Mesenchymal stem cell (in vitro differentiated cells and primary cell): Measurements from ENCODE around the gene SEC14L3.

Source experiments
- DNase-seq: peaks from one replicate; pipeline ENCODE4 v3.0.0-alpha.2; 2013
- H2AFZ ChIP-seq: one replicate; pipeline ENCODE4 v1.6.1; 2013; ENCODE audit warnings: low read depth, mild to moderate bottlenecking, control low read depth, inconsistent platforms, low read length, moderate library complexity
- H2AK5ac ChIP-seq: 2 replicates; pipeline ENCODE4 v1.6.1; 2013; ENCODE audit warnings: low read length, moderate library complexity, mild to moderate bottlenecking, inconsistent platforms; ENCODE audit not compliant: severe bottlenecking
- H2BK120ac ChIP-seq: one replicate; pipeline ENCODE4 v1.6.1; 2013; ENCODE audit warnings: low read depth, mild to moderate bottlenecking, inconsistent platforms, low read length, moderate library complexity
- H2BK12ac ChIP-seq, 2 experiments: one replicate each; pipeline ENCODE4 v1.6.1; 2013; ENCODE audit warnings: inconsistent platforms in 2 of 2, low read length in 2 of 2, mild to moderate bottlenecking in 2 of 2, moderate library complexity in 2 of 2, control low read depth in 1 of 2
- H2BK15ac ChIP-seq: one replicate; pipeline ENCODE4 v1.6.1; 2013; ENCODE audit warnings: mild to moderate bottlenecking, low read depth, inconsistent platforms; ENCODE audit not compliant: poor library complexity, severe bottlenecking
- H2BK5ac ChIP-seq: 2 replicates; pipeline ENCODE4 v1.6.1; 2013; ENCODE audit warnings: low read depth, mild to moderate bottlenecking, low read length, control low read depth, inconsistent platforms; ENCODE audit not compliant: poor library complexity, severe bottlenecking
- H3K14ac ChIP-seq, 2 experiments: one replicate each; pipeline ENCODE4 v1.6.1; 2013; ENCODE audit warnings: inconsistent platforms in 2 of 2, low read length in 2 of 2, control low read depth in 1 of 2, mild to moderate bottlenecking in 1 of 2, moderate library complexity in 1 of 2
- H3K18ac ChIP-seq, 2 experiments: one replicate each; pipeline ENCODE4 v1.6.1; 2013; ENCODE audit warnings: inconsistent platforms in 2 of 2, low read length in 2 of 2, control low read depth in 1 of 2, low read depth in 1 of 2, mild to moderate bottlenecking in 1 of 2
- H3K23ac ChIP-seq, 2 experiments: one replicate each; pipeline ENCODE4 v1.6.1; 2013; ENCODE audit warnings: inconsistent platforms in 2 of 2, low read length in 2 of 2, mild to moderate bottlenecking in 2 of 2, moderate library complexity in 2 of 2, control low read depth in 1 of 2
- H3K27ac ChIP-seq: 2 replicates; pipeline ENCODE4 v1.5.1; 2013; ENCODE audit warnings: mild to moderate bottlenecking, moderate library complexity, low read length, control low read depth, inconsistent platforms; ENCODE audit not compliant: poor library complexity, severe bottlenecking
- H3K27me3 ChIP-seq, 2 experiments: 2 replicates each; pipeline versions ENCODE4 v1.6.1 to v1.7.0; 2013; ENCODE audit warnings: low read length in 2 of 2, mild to moderate bottlenecking in 2 of 2, moderate library complexity in 2 of 2, control low read depth in 1 of 2, inconsistent platforms in 1 of 2; ENCODE audit not compliant: control insufficient read depth in 1 of 2, insufficient read depth in 1 of 2
- H3K36me3 ChIP-seq, 2 experiments: 2 replicates each; pipeline versions ENCODE4 v1.6.1 to v1.7.0; 2013; ENCODE audit warnings: low read length in 2 of 2, control low read depth in 1 of 2, inconsistent platforms in 1 of 2, low read depth in 1 of 2, mild to moderate bottlenecking in 1 of 2; ENCODE audit not compliant: insufficient read depth in 2 of 2, control insufficient read depth in 1 of 2
- H3K4ac ChIP-seq, 2 experiments: one replicate each; pipeline ENCODE4 v1.6.1; 2013; ENCODE audit warnings: inconsistent platforms in 2 of 2, low read length in 2 of 2, mild to moderate bottlenecking in 2 of 2, moderate library complexity in 2 of 2, control low read depth in 1 of 2, low read depth in 1 of 2
- H3K4me1 ChIP-seq: 2 replicates; pipeline ENCODE4 v1.6.1; 2013; ENCODE audit warnings: low read depth, low read length, control low read depth; ENCODE audit not compliant: control insufficient read depth, insufficient read depth
- H3K4me2 ChIP-seq: 2 replicates; pipeline ENCODE4 v1.6.1; 2013; ENCODE audit warnings: low read length, mild to moderate bottlenecking, inconsistent platforms; ENCODE audit not compliant: poor library complexity, severe bottlenecking
- H3K4me3 ChIP-seq, 2 experiments: 2 replicates each; pipeline versions ENCODE4 v1.5.1 to v1.7.0; 2013; ENCODE audit warnings: low read length in 2 of 2, mild to moderate bottlenecking in 2 of 2, control low read depth in 1 of 2, low read depth in 1 of 2; ENCODE audit not compliant: insufficient read depth in 1 of 2
- H3K79me1 ChIP-seq: replicated peaks from 2 replicates; pipeline ENCODE4 v1.6.1; 2013; ENCODE audit warnings: mild to moderate bottlenecking, control low read depth, low read length, inconsistent platforms; ENCODE audit not compliant: poor library complexity, severe bottlenecking
- H3K9ac ChIP-seq: 2 replicates; pipeline ENCODE4 v1.7.0; 2013; ENCODE audit warnings: mild to moderate bottlenecking, low read length, moderate library complexity
- H3K9me3 ChIP-seq: 2 replicates; pipeline ENCODE4 v1.7.0; 2013; ENCODE audit warnings: mild to moderate bottlenecking, low read length; ENCODE audit not compliant: control insufficient read depth
- H4K8ac ChIP-seq: one replicate; pipeline ENCODE4 v1.6.1; 2013; ENCODE audit warnings: inconsistent platforms, mild to moderate bottlenecking, low read length, moderate library complexity
- H4K91ac ChIP-seq: one replicate; pipeline ENCODE4 v1.6.1; 2013; ENCODE audit warnings: mild to moderate bottlenecking, low read length, inconsistent platforms
- WGBS: methylation state at CpG from one replicate; pipeline ENCODE4 v1.1.7; 2013; ENCODE audit warnings: mixed read lengths; 5-methylcytosine and 5-hydroxymethylcytosine counted together

The SEC14L3 gene

GRCh38 chr22:30514252-30514651, 42.4 kb upstream of the SEC14L3 start:
- no peak overlapping the region for H2BK5ac ChIP-seq
- H2AK5ac ChIP-seq: no peak overlapping the region
- no peak overlapping the region for H3K18ac ChIP-seq
- no peak overlapping the region for H3K4me3 ChIP-seq
- no peak overlapping the region for H4K91ac ChIP-seq
- H3K4me1 ChIP-seq: no peaks in the 10 kb centered on the region
- no peak overlapping the region for H3K27ac ChIP-seq
- peaks cover 7% of the 10 kb centered on the region for H3K9me3 ChIP-seq
- no peaks in the 10 kb centered on the region for H3K36me3 ChIP-seq
- H2AFZ ChIP-seq: no peak overlapping the region
- H3K23ac ChIP-seq: no peak overlapping the region
- no peak overlapping the region for H4K8ac ChIP-seq
- DNase-seq: no peak
- H3K27me3 ChIP-seq: peaks cover 5 to 46% of the 10 kb centered on the region in 2 experiments
- no peak overlapping the region for H2BK120ac ChIP-seq
- no peak overlapping the region for H2BK15ac ChIP-seq
- no peak overlapping the region for H2BK12ac ChIP-seq
- no peak overlapping the region for H3K14ac ChIP-seq
- H3K9ac ChIP-seq: no peak overlapping the region
- H3K4me2 ChIP-seq: no peak overlapping the region
- no peak overlapping the region for H3K4ac ChIP-seq
- H3K79me1 ChIP-seq: no peaks in the 10 kb centered on the region
- WGBS: 80% methylated on average over 2 of the region's 4 CpGs

GRCh38 chr22:30513462-30513861, 41.6 kb upstream of the SEC14L3 start:
- WGBS: 92% methylated on average over 6 of the region's 6 CpGs
- H3K36me3 ChIP-seq: no peaks in the 10 kb centered on the region
- peaks cover 7% of the 10 kb centered on the region for H3K9me3 ChIP-seq
- no peak overlapping the region for H4K8ac ChIP-seq
- H3K27me3 ChIP-seq: peaks cover 5 to 43% of the 10 kb centered on the region in 2 experiments
- no peak overlapping the region for H2BK12ac ChIP-seq
- H4K91ac ChIP-seq: no peak overlapping the region
- no peak overlapping the region for H2AK5ac ChIP-seq
- no peak overlapping the region for H3K18ac ChIP-seq
- no peak overlapping the region for H3K4me3 ChIP-seq
- H3K4me2 ChIP-seq: no peak overlapping the region
- no peak for DNase-seq
- H2BK5ac ChIP-seq: no peak overlapping the region
- no peak overlapping the region for H3K27ac ChIP-seq
- H2BK120ac ChIP-seq: no peak overlapping the region
- H2AFZ ChIP-seq: no peak overlapping the region
- no peak overlapping the region for H3K4ac ChIP-seq
- no peaks in the 10 kb centered on the region for H3K79me1 ChIP-seq
- no peaks in the 10 kb centered on the region for H3K4me1 ChIP-seq
- no peak overlapping the region for H3K14ac ChIP-seq
- no peak overlapping the region for H2BK15ac ChIP-seq
- no peak overlapping the region for H3K9ac ChIP-seq
- H3K23ac ChIP-seq: no peak overlapping the region

DNA sequence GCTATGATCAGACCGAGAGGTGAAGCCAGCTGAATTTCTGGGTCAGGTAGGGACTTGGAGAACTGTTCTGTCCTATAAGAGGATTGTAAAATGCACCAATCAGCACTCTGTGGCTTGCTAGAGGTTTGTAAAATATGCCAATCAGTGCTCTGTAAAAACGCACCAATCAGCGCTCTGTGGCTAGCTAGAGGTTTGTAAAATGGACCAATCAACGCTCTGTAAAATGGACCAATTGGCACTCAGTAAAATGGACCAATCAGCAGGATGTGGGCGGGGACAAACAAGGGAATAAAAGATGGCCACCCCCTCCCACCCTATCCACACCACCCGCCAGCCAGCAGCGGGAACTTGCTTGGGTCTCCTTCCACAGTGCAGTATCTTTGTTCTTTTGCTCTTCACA, 40.1 kb upstream of the SEC14L3 start:
- H3K9ac ChIP-seq: no peak overlapping the region
- no peak overlapping the region for H3K4ac ChIP-seq
- no peak overlapping the region for H2AK5ac ChIP-seq
- no peak overlapping the region for H3K27ac ChIP-seq
- H3K14ac ChIP-seq: no peak overlapping the region
- no peak overlapping the region for H2BK12ac ChIP-seq
- H3K27me3 ChIP-seq: peaks cover 5 to 36% of the 10 kb centered on the region in 2 experiments
- no peak overlapping the region for H2BK120ac ChIP-seq
- H3K18ac ChIP-seq: no peak overlapping the region
- H4K8ac ChIP-seq: no peak overlapping the region
- DNase-seq: no peak
- H3K4me3 ChIP-seq: no peak overlapping the region
- H4K91ac ChIP-seq: no peak overlapping the region
- WGBS: 87% methylated on average over 7 of the region's 7 CpGs
- no peaks in the 10 kb centered on the region for H3K79me1 ChIP-seq
- H2AFZ ChIP-seq: no peak overlapping the region
- H3K4me1 ChIP-seq: no peaks in the 10 kb centered on the region
- H3K4me2 ChIP-seq: no peak overlapping the region
- peaks cover 7% of the 10 kb centered on the region for H3K9me3 ChIP-seq
- no peaks in the 10 kb centered on the region for H3K36me3 ChIP-seq
- H2BK5ac ChIP-seq: no peak overlapping the region
- no peak overlapping the region for H3K23ac ChIP-seq
- H2BK15ac ChIP-seq: no peak overlapping the region

GRCh38 chr22:30511109-30511508, 39.3 kb upstream of the SEC14L3 start:
- no peak overlapping the region for H2BK12ac ChIP-seq
- 94% methylated on average over 9 of the region's 9 CpGs for WGBS
- no peak overlapping the region for H3K18ac ChIP-seq
- no peaks in the 10 kb centered on the region for H3K36me3 ChIP-seq
- no peaks in the 10 kb centered on the region for H3K79me1 ChIP-seq
- H3K4ac ChIP-seq: no peak overlapping the region
- no peak overlapping the region for H2BK15ac ChIP-seq
- no peak overlapping the region for H2BK120ac ChIP-seq
- H3K23ac ChIP-seq: no peak overlapping the region
- H3K4me2 ChIP-seq: no peak overlapping the region
- no peak overlapping the region for H3K4me3 ChIP-seq
- no peaks in the 10 kb centered on the region for H3K4me1 ChIP-seq
- H2AFZ ChIP-seq: no peak overlapping the region
- H3K27ac ChIP-seq: no peak overlapping the region
- H3K27me3 ChIP-seq: peaks cover 5 to 35% of the 10 kb centered on the region in 2 experiments
- no peak overlapping the region for H3K14ac ChIP-seq
- H2AK5ac ChIP-seq: no peak overlapping the region
- H3K9ac ChIP-seq: no peak overlapping the region
- no peak overlapping the region for H2BK5ac ChIP-seq
- DNase-seq: no peak
- peaks cover 7% of the 10 kb centered on the region for H3K9me3 ChIP-seq
- H4K8ac ChIP-seq: no peak overlapping the region
- H4K91ac ChIP-seq: no peak overlapping the region
